Stimulated activated CD8-positive, alpha-beta memory T cell treated with anti-CD3 and anti-CD28 coated beads, Interleukin-15, amount 100 ng/mL, for 1 hour (primary cell): ENCODE measurements around the gene CHN1.

Source experiments
- DNase-seq: peaks from one replicate; pipeline ENCODE4 v3.0.0-alpha.2; 2020; ENCODE audit warnings: low read depth

CHN1 gene

GRCh38 chr2:174826051-174826450, 179.1 kb downstream of the CHN1 start:
- DNase-seq = no peak

GRCh38 chr2:174824068-174824467, 181.1 kb downstream of the CHN1 start:
- no peak for DNase-seq

- DNase-seq = no peak
Observed at GRCh38 chr2:174821628-174822027, 183.6 kb downstream of the CHN1 start.

GRCh38 chr2:174820361-174820760, 184.8 kb downstream of the CHN1 start:
- DNase-seq = no peak

GRCh38 chr2:174815526-174815925, 189.7 kb downstream of the CHN1 start:
- DNase-seq = no peak

GRCh38 chr2:174812037-174812436, 193.1 kb downstream of the CHN1 start:
- DNase-seq = no peak

- no peak for DNase-seq
Observed at GRCh38 chr2:174807931-174808330, 197.2 kb downstream of the CHN1 start.

- DNase-seq = no peak
Observed at GRCh38 chr2:174805803-174806202, 199.4 kb downstream of the CHN1 start.

- DNase-seq = no peak
Observed at GRCh38 chr2:174802459-174802858, 202.7 kb downstream of the CHN1 start.

GRCh38 chr2:174800436-174801205, 204.6 kb downstream of the CHN1 start:
- DNase-seq = no peak

GRCh38 chr2:174798801-174799200, 206.4 kb downstream of the CHN1 start:
- no peak for DNase-seq

GRCh38 chr2:174797781-174798276, 207.4 kb downstream of the CHN1 start:
- DNase-seq = no peak

GRCh38 chr2:174796319-174796771, 208.8 kb downstream of the CHN1 start:
- DNase-seq = no peak

- no peak for DNase-seq
Observed at GRCh38 chr2:174794851-174795374, 210.3 kb downstream of the CHN1 start.

GRCh38 chr2:174792309-174793025, 212.7 kb downstream of the CHN1 start:
- DNase-seq = no peak

- DNase-seq = no peak
Observed at GRCh38 chr2:174791746-174792280, 213.4 kb downstream of the CHN1 start.

- DNase-seq = no peak
Observed at GRCh38 chr2:174791020-174791419, 214.2 kb downstream of the CHN1 start.

GRCh38 chr2:174789001-174789400, 216.2 kb downstream of the CHN1 start:
- no peak for DNase-seq

GRCh38 chr2:174788291-174788929, 216.8 kb downstream of the CHN1 start:
- no peak for DNase-seq

- DNase-seq = no peak
Observed at GRCh38 chr2:174787487-174788205, 217.5 kb downstream of the CHN1 start.

GRCh38 chr2:174786066-174786725, 219.0 kb downstream of the CHN1 start:
- no peak for DNase-seq
